HepG2 (cell line): ENCODE data around the gene IL1RAPL2. TPM values are rescaled to one million over a fixed set of nuclear protein-coding genes. Genes with fewer than 3 reads are reported as not detected.

Source experiments
- ATAC-seq: fragments of 200-7000 bp; cut with Tn5 transposase; 3 replicates; pipeline ENCODE4 v1.9.1; 2020; ENCODE audit warnings: mild to moderate bottlenecking, moderate library complexity
- BruUV-seq: library from RNA; stranded (reverse); fragments of 400-500 nt; replicated peaks from 2 replicates; lab custom pipeline; 2021; lab: Mats Ljungman, UMichigan
- CTCF ChIA-PET: fragments of 300-600 bp; formaldehyde crosslinking; extraction: SDS; loops from one replicate; lab custom pipeline; 2021; ENCODE audit warnings: low total read pairs, inconsistent platforms, low intra/inter-chr PET ratio; lab: Yijun Ruan, JAX
- POLR2A ChIA-PET: fragments of 350-600 bp; sonication (Branson Sonifier 250); formaldehyde crosslinking; loops from one replicate; lab custom pipeline; 2020; ENCODE audit warnings: antibody characterized with exemption, inconsistent platforms; lab: Yijun Ruan, JAX
- DNase-seq: peaks from one replicate; pipeline ENCODE4 v3.0.0-alpha.2; 2015; ENCODE audit warnings: low spot score
- FAIRE-seq: peaks from 3 replicates; lab custom pipeline; 2011; peaks lifted over from hg19 to GRCh38; lab: Jason Lieb, UNC
- H2AFZ ChIP-seq: one replicate; pipeline ENCODE4 v1.6.1; 2011; ENCODE audit warnings: low read length, inconsistent platforms
- H3K27ac ChIP-seq: fragments of 300-600 bp; 3 replicates; pipeline ENCODE4 v1.8.0; 2011; ENCODE audit warnings: mixed run types, mild to moderate bottlenecking, mixed read lengths, low read length, inconsistent platforms; ENCODE audit not compliant: insufficient read depth; ENCODE audit errors: extremely low read length
- H3K27me3 ChIP-seq, 2 experiments: fragments of 200-600 bp in 1 of 2; 2 replicates in 1 of 2; 3 replicates in 1 of 2; pipeline versions ENCODE4 v1.6.0 to v1.8.0; 2011; ENCODE audit warnings: low read length in 2 of 2, mild to moderate bottlenecking in 2 of 2, moderate library complexity in 2 of 2, inconsistent platforms in 1 of 2; ENCODE audit not compliant: insufficient read depth in 2 of 2, control insufficient read depth in 1 of 2
- H3K36me3 ChIP-seq, 2 experiments: fragments of 200-600 bp in 1 of 2; replicated peaks in 1 of 2; 2 replicates in 1 of 2; 3 replicates in 1 of 2; pipeline versions ENCODE4 v1.5.1 to v1.8.0; 2011; ENCODE audit warnings: low read length in 2 of 2, inconsistent platforms in 1 of 2; ENCODE audit not compliant: insufficient read depth in 2 of 2, control insufficient read depth in 1 of 2
- H3K4me1 ChIP-seq: 2 replicates; pipeline ENCODE4 v1.5.1; 2012; ENCODE audit warnings: low read length, inconsistent platforms; ENCODE audit not compliant: insufficient read depth
- H3K4me2 ChIP-seq: 2 replicates; pipeline ENCODE4 v1.6.0; 2011; ENCODE audit warnings: low read depth, low read length, inconsistent platforms
- H3K4me3 ChIP-seq, 3 experiments: fragments of 200-600 bp in 1 of 3; sonication (generic), shearing (Covaris generic) in 1 of 3; replicated peaks in 1 of 3; 2 replicates each; pipeline ENCODE4 v1.5.1; 2011 to 2016; ENCODE audit warnings: low read length in 3 of 3, inconsistent platforms in 2 of 3, low read depth in 2 of 3, mild to moderate bottlenecking in 2 of 3, control low read depth in 1 of 3, mixed read lengths in 1 of 3; ENCODE audit not compliant: insufficient read depth in 1 of 3
- H3K79me2 ChIP-seq: one replicate; pipeline ENCODE4 v1.6.1; 2011; ENCODE audit warnings: low read length, inconsistent platforms; ENCODE audit not compliant: insufficient read depth
- H3K9ac ChIP-seq: 2 replicates; pipeline ENCODE4 v1.6.0; 2011; ENCODE audit warnings: mild to moderate bottlenecking, low read depth, low read length, inconsistent platforms; ENCODE audit not compliant: insufficient read depth
- H3K9me3 ChIP-seq: 2 replicates; pipeline ENCODE4 v1.5.1; 2012; ENCODE audit warnings: mild to moderate bottlenecking, low read length
- H4K20me1 ChIP-seq: 2 replicates; pipeline ENCODE4 v1.6.0; 2011; ENCODE audit warnings: inconsistent platforms, mild to moderate bottlenecking, low read length, moderate library complexity; ENCODE audit not compliant: insufficient read depth
- CBX2 ChIP-seq, 2 experiments: fragments of 200-600 bp in 1 of 2; sonication (generic); formaldehyde crosslinking in 1 of 2; IDR thresholded peaks; 2 replicates each; pipeline versions ENCODE4 v1.7.0 to v1.8.1; 2018 to 2022; ENCODE audit warnings: low read depth in 2 of 2, low read length in 1 of 2, mild to moderate bottlenecking in 1 of 2, missing genetic modification reagents in 1 of 2
- CEBPZ ChIP-seq: IDR thresholded peaks from 2 replicates; pipeline ENCODE4 v1.6.1; 2012; ENCODE audit warnings: low read length, improper control_type of control experiment
- FIP1L1 ChIP-seq: fragments of 200-400 bp; formaldehyde crosslinking; IDR thresholded peaks from 2 replicates; pipeline ENCODE4 v1.6.1; 2018; ENCODE audit warnings: low read depth, mild to moderate bottlenecking, low read length, moderate library complexity, borderline replicate concordance; ENCODE audit not compliant: insufficient read depth
- GATAD1 ChIP-seq: IDR thresholded peaks from 2 replicates; pipeline ENCODE4 v1.6.1; 2016; ENCODE audit warnings: missing genetic modification reagents, missing compliant biosample characterization
- PAF1 ChIP-seq: IDR thresholded peaks from 2 replicates; pipeline ENCODE4 v1.6.1; 2016; ENCODE audit warnings: missing genetic modification reagents, missing compliant biosample characterization
- SUZ12 ChIP-seq: fragments of 150-350 bp; IDR thresholded peaks from 2 replicates; pipeline ENCODE4 v1.6.1; 2014; ENCODE audit warnings: low read depth, low read length
- SYNCRIP ChIP-seq: fragments of 200-400 bp; formaldehyde crosslinking; IDR thresholded peaks from 2 replicates; pipeline ENCODE4 v1.6.1; 2018; ENCODE audit warnings: mild to moderate bottlenecking, low read depth, low read length; ENCODE audit not compliant: insufficient read depth
- ZBTB26 ChIP-seq: IDR thresholded peaks from 2 replicates; pipeline ENCODE4 v1.6.1; 2016; ENCODE audit warnings: missing compliant biosample characterization, missing genetic modification reagents, borderline replicate concordance
- ZHX1 ChIP-seq: sonication (generic); formaldehyde crosslinking; IDR thresholded peaks from 2 replicates; pipeline ENCODE4 v1.8.1; 2022; ENCODE audit warnings: low read depth, mild to moderate bottlenecking, missing genetic modification reagents
- ZNF17 ChIP-seq: sonication (generic); formaldehyde crosslinking; IDR thresholded peaks from 2 replicates; pipeline ENCODE4 v1.5.0; 2020; ENCODE audit warnings: mild to moderate bottlenecking, missing genetic modification reagents
- ZNF512 ChIP-seq: sonication (generic); formaldehyde crosslinking; IDR thresholded peaks from 2 replicates; pipeline ENCODE4 v1.4.0; 2020; ENCODE audit warnings: mild to moderate bottlenecking, missing genetic modification reagents
- ZNF879 ChIP-seq: sonication (generic); formaldehyde crosslinking; IDR thresholded peaks from 2 replicates; pipeline ENCODE4 v1.8.1; 2023; ENCODE audit warnings: missing genetic modification reagents
- WGBS: methylation state at CpG from one replicate; pipeline ENCODE4 v1.1.6; 2017; ENCODE audit warnings: low lambda C conversion rate; 5-methylcytosine and 5-hydroxymethylcytosine counted together
- in situ Hi-C: cut with HindIII; loops from 2 replicates; pipeline ENCODE4 v1.10.0; 2017; ENCODE audit warnings: low pct_unique_long_range_greater_than_20kb; ENCODE audit not compliant: extremely low pct_ligation_motif_present
- intact Hi-C: fragments of 100-400 bp; cut with micrococcal nuclease; formaldehyde crosslinking; loops from one replicate; pipeline ENCODE4 v1.10.0; 2022; ENCODE audit not compliant: unreplicated experiment
- polyA plus RNA-seq, 8 experiments: library from polyadenylated mRNA; depleted of rRNA in 3 of 8; stranded (reverse) in 7 of 8; unstranded in 1 of 8; fragments of >200 nt; fragmentation: Illumina TruSeq in 4 of 8; extraction: Trizol in 4 of 8; gene quantifications; 2 replicates each; pipeline versions ENCODE4 v1.2.1 to v1.2.3, GENCODE V29; 2011 to 2016; ENCODE audit warnings: low read depth in 4 of 8, missing spikeins in 1 of 8, mixed read lengths in 1 of 8; ENCODE audit not compliant: insufficient read depth in 1 of 8
- total RNA-seq, 5 experiments: library from RNA; depleted of rRNA; stranded (reverse); fragments of >200 nt; fragmentation: Illumina TruSeq; extraction: Trizol; gene quantifications; 2 replicates each; pipeline ENCODE4 v1.2.3, GENCODE V29; 2016; ENCODE audit warnings: low read depth in 1 of 5

Gene IL1RAPL2
- total and polyA plus RNA-seq, 2 of the 13 experiments (the other 11 are each of a cell fraction or from before 2014, with no cell fraction given) = not detected

DNA sequence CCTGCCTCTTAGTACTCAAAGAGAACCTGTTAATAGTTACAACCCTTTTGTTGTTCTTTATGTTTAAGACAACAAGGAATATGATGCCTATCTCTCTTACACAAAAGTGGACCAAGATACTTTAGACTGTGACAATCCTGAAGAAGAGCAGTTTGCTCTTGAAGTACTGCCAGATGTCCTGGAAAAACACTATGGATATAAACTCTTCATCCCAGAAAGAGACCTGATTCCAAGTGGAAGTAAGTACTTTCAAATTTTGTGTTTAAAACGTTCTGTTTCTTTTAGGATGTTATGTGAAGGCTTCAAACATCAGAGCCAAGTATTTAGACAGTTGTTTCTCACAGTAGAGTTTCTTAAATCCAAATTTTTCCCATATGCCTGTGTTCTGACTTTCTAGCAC lies 1189.1 kb downstream of the IL1RAPL2 start (continued):
- no peak for TF ChIP-seq ZHX1 (CRISPR knock-in tag)
- no peak for TF ChIP-seq CBX2 (IDR thresholded peaks at IDR 0.05; ENCODE audit: low read depth, low read length)
- TF ChIP-seq CBX2 (CRISPR knock-in tag; IDR thresholded peaks at IDR 0.05; ENCODE audit: low read depth) = no peak

GRCh38 chrX:105758754-105759153 lies 1192.8 kb downstream of the IL1RAPL2 start:
- Histone ChIP-seq H3K4me2 (no peak overlapping the region), H3K27me3 (no peaks in the 10 kb centered on the region), H4K20me1 (no peaks in the 10 kb centered on the region), H3K4me3 (no peak overlapping the region), H3K27ac (no peak overlapping the region), H3K9ac (no peak overlapping the region), H3K4me1 (no peaks in the 10 kb centered on the region), H3K36me3 (no peaks in the 10 kb centered on the region), H3K79me2 (no peaks in the 10 kb centered on the region), H3K9me3 (no peaks in the 10 kb centered on the region), H2AFZ (no peak overlapping the region)
- intact Hi-C loops = no loop called here
- POLR2A ChIA-PET = no interaction called here
- BruUV-seq = no TSS peak
- FAIRE-seq = no peak
- CTCF ChIA-PET = no interaction called here
- no peak for DNase-seq
- WGBS = 0% methylated on average over 1 of the region's 1 CpG
- ATAC-seq = no peak
- in situ Hi-C loops = no loop called here
- TF ChIP-seq SYNCRIP (no peak), FIP1L1 (no peak), ZNF17 (CRISPR knock-in tag) (no peak), ZNF879 (CRISPR knock-in tag) (no peak), SUZ12 (no peak), CEBPZ (no peak), ZBTB26 (CRISPR knock-in tag) (no peak), GATAD1 (no peak), PAF1 (CRISPR knock-in tag) (no peak), ZNF512 (no peak)
